ENCODE measurements around the gene CCDC51. TPM values are rescaled to one million over a fixed set of nuclear protein-coding genes. Genes with fewer than 3 reads are reported as not detected.

Gene CCDC51
- total and polyA plus RNA-seq, 9 of the 15 experiments (the other 6 are each of a cell fraction or from before 2014, with no cell fraction given) = 6.5 to 18.6 (median 15.7) TPM

DNA sequence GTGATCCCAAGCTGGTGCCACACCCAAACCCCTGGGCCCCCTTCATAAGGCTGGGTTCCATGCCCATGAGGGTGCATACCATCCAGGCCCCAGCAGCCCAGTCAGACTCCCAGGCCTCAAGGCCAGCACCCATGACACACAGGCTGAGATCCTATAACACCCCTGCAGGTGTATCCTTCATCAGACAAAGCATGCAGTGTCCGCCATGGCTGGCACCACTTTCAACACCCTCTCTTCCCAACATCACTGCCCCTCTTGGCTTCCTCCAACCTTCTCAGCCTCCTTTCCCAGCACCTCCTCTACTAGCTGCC, 3.5 kb downstream of the CCDC51 start:
- H3K4me2 ChIP-seq (ENCODE audit: insufficient read depth, low read length) = no peak overlapping the region
- H3K9me3 ChIP-seq (replicated peaks; ENCODE audit: control insufficient read depth, insufficient read depth, low read depth, low read length) = no peaks in the 10 kb centered on the region
- peaks cover 33% of the 10 kb centered on the region; the same call in 2 of the 3 replicates for H3K36me3 ChIP-seq (ENCODE audit: control insufficient read depth, insufficient read depth, low read length)
- TF ChIP-seq ZNF561 (CRISPR knock-in tag; conservative IDR thresholded peaks at IDR 0.05) (no peak), HMG20B (CRISPR knock-in tag; IDR thresholded peaks at IDR 0.05) (no peak), ZFPM2 (CRISPR knock-in tag; IDR thresholded peaks at IDR 0.05) (no peak), ZNF324 (CRISPR knock-in tag; IDR thresholded peaks at IDR 0.05) (no peak), RBM39 (optimal IDR thresholded peaks at IDR 0.05; ENCODE audit: low read depth, low read length) (no peak), ZNF76 (CRISPR knock-in tag; IDR thresholded peaks at IDR 0.05; ENCODE audit: borderline replicate concordance) (no peak), RAD51 (IDR thresholded peaks at IDR 0.05; ENCODE audit: borderline replicate concordance, low read depth) (no peak), BRD4 (IDR thresholded peaks at IDR 0.05) (no peak)
- peaks cover 28% of the 10 kb centered on the region for H3K79me2 ChIP-seq (ENCODE audit: control insufficient read depth, insufficient read depth, low read length)
- FAIRE-seq = no peak
- intact Hi-C loops (cut with micrococcal nuclease) (loop anchor here (1.0 to 2.0 kb wide), 4 partner anchors 35 to 242 kb away; no protein-coding TSS in a partner anchor), in situ Hi-C loops (cut with MboI) (loop anchor here (5.0 to 10.0 kb wide), 4 partner anchors 34 to 242 kb away; no protein-coding TSS in a partner anchor)
- DNase-seq (ENCODE audit: extremely low read depth in 1 of 4, low spot score in 3 of 4) = no peak
- peaks cover 6% of the 10 kb centered on the region for H3K9me1 ChIP-seq (ENCODE audit: control insufficient read depth, insufficient read depth, low read length)
- H3K4me1 ChIP-seq (replicated peaks in 1 of 2; ENCODE audit: control insufficient read depth in 2 of 2, insufficient read depth in 2 of 2, low read length in 2 of 2) = peaks cover 14 to 16% of the 10 kb centered on the region in 2 experiments; a peak in 4 of 5 replicates
- ChIA-PET CTCF (ENCODE audit: low intra/inter-chr PET ratio) (interaction anchor here (0.6 to 4.6 kb wide), 6 partner anchors 35 to 1745 kb away, joined by 3 to 59 read pairs (median 14); no protein-coding TSS in a partner anchor), POLR2A (interaction anchor here (0.5 to 2.3 kb wide), 14 partner anchors 10 to 278 kb away, joined by 3 to 21 read pairs (median 4); partner anchors contain the start of genes ATRIP and CDC25A)
- no peak overlapping the region for H3K4me3 ChIP-seq
- 0% methylated on average over 1 of the region's 1 CpG for WGBS (ENCODE audit: insufficient coverage, low coverage, missing lambda C conversion rate)
- ATAC-seq = no peak
- H3K27ac ChIP-seq (ENCODE audit: extremely low read depth, low read depth, low read length) = no peak overlapping the region
- H3K27me3 ChIP-seq (ENCODE audit: control insufficient read depth in 2 of 2, insufficient read depth in 2 of 2, low read length in 2 of 2) = no peaks in the 10 kb centered on the region; a peak in 1 of 5 replicates
- H2AFZ ChIP-seq (ENCODE audit: low read depth, low read length) = no peak overlapping the region
- H4K20me1 ChIP-seq (replicated peaks; ENCODE audit: control insufficient read depth, insufficient read depth, low read length) = no peaks in the 10 kb centered on the region
- H3K9ac ChIP-seq (ENCODE audit: insufficient read depth in 1 of 2, low read depth in 2 of 2, low read length in 2 of 2) = peak overlapping the region in 1 of 2 experiments; percentile 46; a peak in 1 of 4 replicates
- no TSS peak for BruUV-seq (replicated peaks)

Data from K562 (cell line).